HG02588 (cell line): ENCODE measurements around the gene SMIM3.
"Not testable (repeated sequence)": the region's sequence is repeated elsewhere in the genome, so short reads cannot be mapped to it uniquely, and the experiment has no call there.

Experiments used
- ATAC-seq: cut with Tn5 transposase; IDR thresholded peaks from one replicate; pipeline ENCODE4 v1.9.1; 2021; ENCODE audit warnings: mild to moderate bottlenecking, moderate library complexity; ENCODE audit not compliant: unreplicated experiment

Gene SMIM3

DNA sequence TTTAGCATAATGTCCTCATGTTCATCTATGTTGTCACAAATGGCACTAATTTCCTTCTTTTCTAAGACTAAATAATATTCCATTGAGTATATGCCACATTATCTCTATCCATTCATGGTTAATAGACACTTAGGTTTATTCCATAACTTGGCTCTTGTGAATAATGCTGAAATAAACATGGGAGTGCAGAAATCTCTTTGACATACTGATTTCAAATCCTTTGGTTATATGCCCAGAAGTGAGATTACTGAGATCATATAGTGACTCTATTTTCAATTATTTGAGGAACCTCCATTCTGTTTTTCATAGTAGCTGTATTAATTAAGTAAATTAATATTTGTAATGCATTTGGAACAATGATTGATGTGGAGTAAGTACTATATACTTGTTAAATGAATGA lies 13.0 kb downstream of the SMIM3 start:
- no peak for ATAC-seq

DNA sequence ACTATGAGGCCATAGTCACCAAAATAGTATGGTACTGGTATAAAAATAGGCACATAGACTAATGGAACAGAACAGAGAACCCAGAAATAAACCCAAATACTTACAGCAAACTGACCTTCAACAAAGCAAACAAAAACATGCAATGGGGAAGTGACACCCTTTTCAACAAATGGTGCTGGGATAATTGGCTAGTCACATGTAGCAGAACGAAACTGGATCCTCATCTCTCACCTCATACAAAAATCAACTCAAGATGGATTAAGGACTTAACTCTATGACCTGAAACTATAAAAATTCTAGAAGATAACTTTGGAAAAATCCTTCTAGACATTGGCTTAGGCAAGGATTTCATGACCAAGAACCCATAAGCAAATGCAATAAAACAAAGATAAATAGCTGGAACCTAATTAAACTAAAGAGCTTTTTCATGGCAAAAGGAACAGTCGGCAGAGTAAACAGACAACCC lies 14.9 kb downstream of the SMIM3 start:
- ATAC-seq = not testable (repeated sequence)

DNA sequence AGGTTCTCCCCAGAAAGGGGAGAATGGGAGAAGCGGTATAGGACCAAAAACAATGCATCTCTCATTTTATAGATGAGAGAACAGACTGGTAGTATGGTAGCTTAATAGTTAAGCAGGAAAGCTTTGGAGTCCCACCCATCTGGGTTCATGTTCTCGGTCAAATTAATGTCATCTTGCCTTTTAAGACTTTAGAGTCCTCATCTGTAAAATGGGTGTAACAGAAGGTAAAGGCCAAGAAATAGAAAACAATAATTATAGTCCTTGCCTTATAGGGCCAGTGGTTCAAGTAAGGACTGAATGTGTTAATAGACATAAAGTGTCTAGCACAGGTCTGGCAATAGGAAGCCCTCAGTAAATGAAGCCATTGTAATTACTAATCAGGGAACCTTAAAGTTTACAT lies 16.4 kb downstream of the SMIM3 start:
- no peak for ATAC-seq

DNA sequence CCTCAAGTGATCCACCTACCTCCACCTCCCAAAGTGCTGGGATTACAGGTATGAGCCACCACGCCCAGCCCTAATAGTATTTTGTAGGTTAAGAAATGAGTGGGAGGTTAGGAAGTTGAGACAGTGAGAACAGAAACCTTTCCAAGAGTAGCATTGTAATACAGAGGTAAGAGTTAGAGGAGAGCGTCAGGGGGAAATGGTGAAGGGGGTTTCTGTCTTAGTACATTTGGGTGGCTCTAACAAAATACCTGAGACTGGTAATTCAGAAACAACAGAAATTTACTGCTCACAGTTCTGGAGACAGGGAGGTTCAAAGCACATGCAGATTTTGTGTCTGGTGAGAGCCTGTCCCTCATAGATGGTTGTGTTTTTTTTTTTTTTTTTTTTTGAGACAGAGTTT lies 18.8 kb downstream of the SMIM3 start:
- ATAC-seq = no peak

DNA sequence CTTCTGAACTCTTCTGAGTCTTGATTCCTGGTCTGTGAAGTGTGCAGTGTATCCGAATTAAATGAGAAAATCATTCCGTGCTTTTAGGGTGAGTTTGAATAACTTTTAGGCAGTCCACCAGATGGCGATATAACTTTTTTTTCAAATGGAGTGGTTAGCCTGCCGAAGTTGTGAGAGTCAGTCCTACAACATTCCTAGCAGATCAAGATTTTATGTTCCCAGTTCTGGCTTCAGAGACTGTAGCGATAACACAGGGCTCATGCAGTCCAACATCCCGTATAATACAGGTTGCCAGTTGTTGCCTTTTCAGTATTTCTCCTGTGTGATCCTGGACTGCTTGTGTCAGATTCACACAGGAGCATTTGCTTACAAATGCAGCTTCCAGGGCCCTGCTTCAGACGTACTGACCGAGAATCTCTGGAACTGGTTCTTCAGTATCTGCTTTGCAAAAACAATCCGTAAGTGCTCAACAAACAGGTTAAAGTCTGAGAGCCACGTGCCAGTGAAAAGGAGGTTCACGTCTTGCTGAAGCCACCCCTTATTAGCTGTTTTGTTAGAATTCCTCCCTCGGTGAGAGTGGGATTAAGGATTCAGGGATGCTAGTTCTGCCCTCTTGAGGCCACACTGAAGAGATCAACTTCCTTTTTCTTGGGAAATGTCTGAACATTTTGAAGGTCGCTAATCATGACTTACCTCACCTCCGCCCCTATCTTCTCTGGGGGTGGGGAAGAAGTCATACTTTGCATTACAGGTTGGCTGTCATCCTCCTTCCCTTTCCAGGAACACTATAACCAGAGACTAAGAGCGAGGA lies 22.8 kb downstream of the SMIM3 start:
- ATAC-seq = no peak

DNA sequence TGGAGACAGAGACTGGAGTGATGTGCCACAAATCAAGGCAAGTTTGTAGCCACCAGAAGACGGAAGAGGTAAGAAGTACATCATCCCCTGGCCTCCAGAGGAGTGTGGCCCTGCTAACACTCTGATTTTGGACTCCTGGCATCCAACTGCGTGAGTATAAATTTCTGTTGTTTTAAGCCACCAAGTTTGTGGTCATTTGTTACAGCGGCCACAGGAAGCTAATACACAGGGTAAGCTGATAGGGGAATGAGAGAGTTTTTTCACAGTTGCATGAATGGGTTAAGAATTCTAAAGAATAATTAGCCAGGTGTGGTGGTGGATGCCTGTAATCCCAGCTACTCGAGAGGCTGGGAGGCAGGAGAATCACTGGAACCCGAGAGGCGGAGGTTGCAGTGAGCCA lies 25.8 kb downstream of the SMIM3 start:
- no peak for ATAC-seq

DNA sequence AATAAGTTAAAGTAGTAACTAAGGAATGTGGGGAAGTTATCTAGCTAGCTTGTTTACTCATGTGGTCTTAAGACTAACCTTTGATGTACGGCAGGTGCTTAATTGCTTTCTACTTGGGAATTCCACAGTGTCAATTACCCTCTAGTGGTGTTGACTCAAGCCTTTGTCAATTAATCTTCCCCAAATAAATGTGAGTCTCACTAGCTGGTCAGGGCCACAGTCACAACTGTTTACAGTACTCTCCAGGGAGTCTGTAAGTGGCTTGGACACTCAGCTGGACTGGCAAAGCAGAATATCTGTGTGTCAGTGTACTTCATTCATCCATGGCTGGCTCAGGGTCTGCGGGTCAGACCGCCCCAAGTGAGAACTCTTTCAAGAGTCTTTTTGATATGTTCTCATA lies 30.8 kb downstream of the SMIM3 start:
- ATAC-seq = no peak

DNA sequence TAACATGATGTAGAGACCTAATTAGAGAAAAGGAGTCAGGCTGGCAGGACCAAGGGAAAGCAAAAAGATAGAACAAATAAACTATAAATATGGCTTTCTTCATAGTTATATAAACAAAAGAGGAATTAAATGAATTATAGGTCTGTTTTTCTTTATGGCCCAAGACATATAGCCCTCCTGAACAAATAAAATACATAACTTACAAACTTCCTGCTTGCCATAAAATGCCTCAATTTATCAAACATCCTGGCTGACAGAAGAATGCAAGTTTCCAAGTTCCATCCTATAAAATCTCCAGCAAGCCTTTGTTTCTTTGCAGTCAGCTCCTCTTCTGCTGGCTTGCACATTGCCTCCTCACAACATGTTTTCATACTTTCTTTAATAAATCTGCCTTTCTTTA lies 36.5 kb downstream of the SMIM3 start:
- no peak for ATAC-seq

DNA sequence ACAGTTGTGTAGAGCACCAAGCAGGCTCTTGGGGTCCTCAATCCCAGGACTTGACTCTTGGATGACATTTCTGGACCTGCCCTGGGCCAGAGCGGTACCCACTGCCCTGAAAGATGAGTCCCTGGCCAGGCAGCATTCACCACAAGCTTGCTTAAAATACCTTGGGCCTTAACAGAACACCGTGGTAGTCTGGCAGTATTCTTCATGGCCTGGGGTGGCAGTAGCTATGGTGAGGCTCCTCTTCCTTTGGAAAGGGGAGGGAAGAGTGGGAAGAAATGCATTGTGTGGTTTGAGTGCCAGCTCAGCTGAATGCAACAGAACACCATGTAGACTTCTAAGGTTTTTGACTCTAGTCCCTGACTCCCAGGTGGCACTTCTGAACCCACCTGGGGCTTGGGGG lies 38.4 kb downstream of the SMIM3 start:
- ATAC-seq = no peak

DNA sequence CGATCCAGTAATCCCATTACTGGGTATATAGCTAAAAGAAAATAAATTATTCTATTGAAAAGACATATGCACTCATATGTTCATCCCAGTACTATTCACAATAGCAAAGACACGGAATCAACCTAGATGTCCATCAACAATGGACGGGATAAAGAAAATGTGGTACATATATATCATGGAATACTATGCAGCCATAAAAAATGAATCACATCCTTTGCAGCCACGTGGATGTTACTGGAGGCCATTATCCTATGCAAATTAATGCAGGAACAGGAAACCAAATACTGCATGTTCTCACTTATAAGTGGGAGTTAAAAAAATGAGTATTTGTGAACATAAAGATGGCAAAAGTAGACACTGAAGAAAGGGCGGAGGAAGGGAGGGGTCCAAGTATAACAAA lies 51.2 kb downstream of the SMIM3 start:
- no peak for ATAC-seq

DNA sequence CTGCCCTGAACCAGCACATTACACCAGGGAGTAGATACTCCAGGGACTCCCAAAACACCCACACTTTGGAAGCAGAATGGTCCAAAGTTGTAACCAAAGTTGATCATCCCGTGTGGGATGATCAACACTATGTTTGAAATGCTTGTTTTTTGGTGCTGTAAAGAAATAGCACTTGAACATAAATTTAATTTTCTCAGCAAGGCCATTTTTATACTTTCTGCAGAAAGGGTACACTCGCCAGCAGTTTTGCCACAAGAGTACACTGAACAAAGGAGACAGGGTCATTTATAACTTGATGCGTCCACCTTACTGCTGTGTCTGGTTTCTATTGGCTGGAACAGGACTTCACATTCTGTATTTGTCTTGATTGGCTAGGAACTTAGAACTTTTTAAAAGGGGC lies 53.3 kb downstream of the SMIM3 start:
- ATAC-seq = not testable (repeated sequence)

DNA sequence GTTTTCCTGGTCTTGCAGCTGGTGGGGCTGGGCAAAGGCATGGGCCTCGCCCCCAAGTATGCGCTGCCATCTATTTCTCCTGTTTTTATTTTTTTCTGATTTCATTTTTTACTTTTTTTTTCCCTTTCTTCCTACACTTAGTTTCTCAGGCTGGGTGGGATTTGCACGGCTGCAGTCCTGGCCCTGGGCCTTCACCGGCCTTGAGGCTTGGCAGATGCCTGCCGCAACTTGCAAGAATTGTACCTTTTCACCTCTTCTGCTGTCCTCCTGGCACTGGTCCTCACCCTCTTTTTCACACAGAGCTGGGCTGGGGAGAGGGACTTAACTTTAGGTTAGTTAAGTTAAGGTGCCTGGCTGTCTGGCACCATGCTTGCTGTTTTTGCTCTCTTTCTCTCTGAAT lies 57.5 kb downstream of the SMIM3 start:
- ATAC-seq = no peak

DNA sequence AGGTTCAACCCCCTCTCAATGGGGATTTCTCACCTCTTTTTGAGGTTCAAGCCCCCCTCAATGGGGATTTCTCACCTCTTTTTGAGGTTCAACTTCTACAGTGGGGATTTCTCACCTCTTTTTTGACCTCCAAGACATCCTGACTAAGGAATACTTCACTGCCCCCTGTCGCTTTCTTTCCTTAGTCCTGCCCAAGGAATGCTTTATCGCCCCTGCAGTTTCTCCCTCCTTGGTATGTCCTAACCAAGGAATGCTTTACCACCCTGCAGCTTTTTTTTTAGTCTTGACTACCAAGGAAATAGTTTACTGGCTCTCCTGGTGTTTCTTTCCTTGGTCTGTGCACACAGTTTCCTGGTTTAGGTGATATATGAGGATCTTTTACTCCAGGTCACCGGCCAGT lies 58.1 kb downstream of the SMIM3 start:
- no peak for ATAC-seq

DNA sequence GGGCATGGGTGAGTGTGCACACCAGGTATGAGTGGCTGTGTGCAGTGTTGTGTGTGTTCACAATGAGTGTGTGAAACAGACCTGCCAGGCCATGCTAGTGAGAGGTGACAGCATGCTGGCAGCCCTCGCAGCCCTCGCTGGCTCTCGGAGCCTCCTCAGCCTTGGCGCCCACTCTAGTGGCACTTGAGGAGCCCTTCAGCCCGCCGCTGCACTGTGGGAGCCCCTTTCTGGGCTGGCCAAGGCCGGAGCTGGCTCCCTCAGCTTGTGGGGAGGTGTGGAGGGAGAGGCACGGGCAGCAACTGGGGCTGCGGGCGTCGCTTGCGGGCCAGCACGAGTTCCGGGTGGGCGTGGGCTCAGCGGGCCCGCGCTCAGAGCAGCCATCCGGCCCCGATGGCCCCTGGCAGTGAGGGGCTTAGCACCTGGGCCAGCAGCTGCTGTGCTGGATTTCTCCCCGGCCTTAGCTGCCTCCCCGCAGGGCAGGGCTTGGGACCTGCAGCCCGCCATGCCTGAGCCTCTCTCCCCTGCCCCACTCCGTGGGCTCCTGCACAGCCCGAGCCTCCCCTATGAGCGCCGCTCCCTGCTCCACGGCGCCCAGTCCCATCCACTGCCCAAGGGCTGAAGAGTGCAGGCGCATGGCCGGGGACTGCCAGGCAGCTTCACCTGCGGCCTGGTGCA lies 66.8 kb downstream of the SMIM3 start:
- ATAC-seq = not testable (repeated sequence)

DNA sequence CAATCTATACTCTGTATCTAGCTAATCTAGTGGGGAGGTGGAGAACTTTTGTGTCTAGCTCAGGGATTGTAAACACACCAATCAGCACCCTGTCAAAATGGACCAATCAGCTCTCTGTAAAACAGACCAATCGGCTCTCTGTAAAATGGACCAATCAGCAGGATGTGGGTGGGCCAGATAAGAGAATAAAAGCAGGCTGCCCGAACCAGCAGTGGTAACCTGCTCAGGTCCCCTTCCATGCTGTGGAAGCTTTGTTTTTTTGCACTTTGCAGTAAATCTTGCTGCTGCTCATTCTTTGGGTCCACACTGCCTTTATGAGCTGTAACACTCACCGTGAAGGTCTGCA lies 67.7 kb downstream of the SMIM3 start, which contains the start of gene IRGM:
Gene IRGM, plus strand, starts transcription at position 214 of the 346 bp plus-strand sequence. CDS start 1,603 bp downstream, outside the sequence.
- ATAC-seq = not testable (repeated sequence)
